Upper lobe of left lung (tissue), 6 donors: ENCODE measurements around the gene NAA15. TPM values are rescaled to one million over a fixed set of nuclear protein-coding genes. Genes with fewer than 3 reads are reported as not detected.
"Not testable (repeated sequence)": the region's sequence is repeated elsewhere in the genome, so short reads cannot be mapped to it uniquely, and the experiment has no call there.

ENCODE experiments used
- ATAC-seq, 2 donors: fragments of 200-7000 bp; cut with Tn5 transposase; one replicate each; pipeline ENCODE4 v1.9.1; 2022; ENCODE audit warnings: mild to moderate bottlenecking in 2 of 2, moderate library complexity in 2 of 2; ENCODE audit not compliant: low FRiP score in 2 of 2
- DNase-seq, 2 donors: peaks; one replicate each; pipeline ENCODE4 v3.0.0-alpha.2; 2019 to 2020
- H3K27ac ChIP-seq, 4 donors: fragments of 200-600 bp; sonication (generic); one replicate each; pipeline ENCODE4 v1.5.1; 2016 to 2019
- H3K27me3 ChIP-seq, 4 donors: fragments of 200-600 bp; sonication (generic); one replicate each; pipeline ENCODE4 v1.5.1; 2017 to 2019
- H3K36me3 ChIP-seq, 4 donors: fragments of 200-600 bp; sonication (generic); one replicate each; pipeline ENCODE4 v1.5.1; 2016 to 2019
- H3K4me1 ChIP-seq, 4 donors: fragments of 200-600 bp; sonication (generic); one replicate each; pipeline ENCODE4 v1.5.1; 2018 to 2019
- H3K4me3 ChIP-seq, 4 donors: fragments of 200-600 bp; sonication (generic); one replicate each; pipeline ENCODE4 v1.5.1; 2017 to 2019; ENCODE audit warnings: mild to moderate bottlenecking in 2 of 4, moderate library complexity in 1 of 4
- H3K9me3 ChIP-seq, 4 donors: fragments of 200-600 bp; sonication (generic); one replicate each; pipeline ENCODE4 v1.5.1; 2018 to 2019
- EP300 ChIP-seq, 4 donors: sonication (generic); formaldehyde crosslinking; IDR thresholded peaks; one replicate each; pipeline ENCODE4 v1.5.1; 2017; ENCODE audit warnings: antibody characterized with exemption in 4 of 4, control low read depth in 2 of 4
- POLR2A ChIP-seq, 4 donors: fragments of 450-650 bp; IDR thresholded peaks; one replicate each; pipeline ENCODE4 v1.5.1; 2016 to 2017; ENCODE audit warnings: antibody characterized with exemption in 4 of 4, mild to moderate bottlenecking in 2 of 4
- POLR2AphosphoS5 ChIP-seq, 2 donors: sonication (generic); formaldehyde crosslinking; IDR thresholded peaks; one replicate each; pipeline ENCODE4 v1.5.1; 2017; ENCODE audit warnings: antibody characterized with exemption in 2 of 2
- WGBS, 2 donors: methylation state at CpG; one replicate each; pipeline ENCODE4 v1.1.5; 2017 to 2018; 5-methylcytosine and 5-hydroxymethylcytosine counted together
- total RNA-seq, 6 donors: library from RNA; depleted of rRNA in 4 of 6; stranded (reverse); fragments of >200 nt in 4 of 6; gene quantifications; one replicate each; pipeline versions ENCODE4 v1.1.0 to v1.2.1, GENCODE V29; 2016 to 2021
- TF ChIP-seq, protein P1 (sequence below), 6 experiments: fragments of 450-650 bp in 4 of 6; fragments of 200-600 bp in 2 of 6; sonication (generic) in 2 of 6; IDR thresholded peaks; one replicate each; pipeline ENCODE4 v1.5.1; 2016 to 2019; ENCODE audit warnings: antibody characterized with exemption in 6 of 6
- donor health status: DM: no; HTN: no; CAD: no; lungs with moderate emphysema.
- donor health status: DM: no; HTN: yes; CAD: no; lungs with severe emphysema.

Gene NAA15
- total RNA-seq, 6 donors from 2014 or later, result 11.0 to 37.7 (median 31.3) TPM

GRCh38 chr4:139458543-139458942 lies 157.2 kb downstream of the NAA15 start:
- no peak overlapping the region for H3K27ac ChIP-seq
- H3K27me3 ChIP-seq, result no peaks in the 10 kb centered on the region

GRCh38 chr4:139458999-139459398 lies 157.7 kb downstream of the NAA15 start:
- H3K4me3 ChIP-seq, result no peak overlapping the region
- H3K36me3 ChIP-seq, result no peaks in the 10 kb centered on the region
- no peak overlapping the region for H3K27ac ChIP-seq
- H3K4me1 ChIP-seq, result peaks cover 30 to 51% (median 35%) of the 10 kb centered on the region in 4 donors
- TF ChIP-seq EP300 (IDR thresholded peaks at IDR 0.05), result no peak
- no peak for TF ChIP-seq POLR2A (IDR thresholded peaks at IDR 0.05)
- TF ChIP-seq, protein P1, sequence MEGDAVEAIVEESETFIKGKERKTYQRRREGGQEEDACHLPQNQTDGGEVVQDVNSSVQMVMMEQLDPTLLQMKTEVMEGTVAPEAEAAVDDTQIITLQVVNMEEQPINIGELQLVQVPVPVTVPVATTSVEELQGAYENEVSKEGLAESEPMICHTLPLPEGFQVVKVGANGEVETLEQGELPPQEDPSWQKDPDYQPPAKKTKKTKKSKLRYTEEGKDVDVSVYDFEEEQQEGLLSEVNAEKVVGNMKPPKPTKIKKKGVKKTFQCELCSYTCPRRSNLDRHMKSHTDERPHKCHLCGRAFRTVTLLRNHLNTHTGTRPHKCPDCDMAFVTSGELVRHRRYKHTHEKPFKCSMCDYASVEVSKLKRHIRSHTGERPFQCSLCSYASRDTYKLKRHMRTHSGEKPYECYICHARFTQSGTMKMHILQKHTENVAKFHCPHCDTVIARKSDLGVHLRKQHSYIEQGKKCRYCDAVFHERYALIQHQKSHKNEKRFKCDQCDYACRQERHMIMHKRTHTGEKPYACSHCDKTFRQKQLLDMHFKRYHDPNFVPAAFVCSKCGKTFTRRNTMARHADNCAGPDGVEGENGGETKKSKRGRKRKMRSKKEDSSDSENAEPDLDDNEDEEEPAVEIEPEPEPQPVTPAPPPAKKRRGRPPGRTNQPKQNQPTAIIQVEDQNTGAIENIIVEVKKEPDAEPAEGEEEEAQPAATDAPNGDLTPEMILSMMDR (IDR thresholded peaks at IDR 0.05), result no peak
- no peak for TF ChIP-seq POLR2AphosphoS5 (IDR thresholded peaks at IDR 0.05)
- DNase-seq (no peak), ATAC-seq (no peak)
- H3K9me3 ChIP-seq, result no peaks in the 10 kb centered on the region
- no peaks in the 10 kb centered on the region for H3K27me3 ChIP-seq
- WGBS, 2 donors, result 84 to 91% methylated on average over 3 of the region's 3 CpGs

More at GRCh38 chr4:139458543-139458942, 157.2 kb downstream of the NAA15 start:
- TF ChIP-seq POLR2AphosphoS5 (IDR thresholded peaks at IDR 0.05) (no peak), POLR2A (IDR thresholded peaks at IDR 0.05) (no peak), EP300 (IDR thresholded peaks at IDR 0.05) (no peak)
- TF ChIP-seq, protein P1 (IDR thresholded peaks at IDR 0.05), result no peak
- DNase-seq (no peak), ATAC-seq (no peak)
- whole genome bisulfite sequencing, 2 donors, result 84 to 100% methylated on average over 1 of the region's 1 CpG
- Histone ChIP-seq H3K36me3 (no peaks in the 10 kb centered on the region), H3K9me3 (no peaks in the 10 kb centered on the region), H3K4me3 (no peak overlapping the region), H3K4me1 (peaks cover 30 to 48% (median 35%) of the 10 kb centered on the region in 4 donors)

- Histone ChIP-seq H3K4me1 (peaks cover 23 to 42% (median 28%) of the 10 kb centered on the region in 4 donors), H3K27me3 (no peaks in the 10 kb centered on the region), H3K4me3 (no peak overlapping the region), H3K36me3 (no peaks in the 10 kb centered on the region), H3K9me3 (no peaks in the 10 kb centered on the region), H3K27ac (no peak overlapping the region)
- 97 to 99% methylated on average over 3 of the region's 3 CpGs for WGBS, 2 donors
- TF ChIP-seq EP300 (IDR thresholded peaks at IDR 0.05), result no peak
- TF ChIP-seq, protein P1 (IDR thresholded peaks at IDR 0.05), result no peak
- no peak for TF ChIP-seq POLR2AphosphoS5 (IDR thresholded peaks at IDR 0.05)
- no peak for TF ChIP-seq POLR2A (IDR thresholded peaks at IDR 0.05)
- ATAC-seq (no peak), DNase-seq (no peak)
Observed at GRCh38 chr4:139460565-139460964, 159.3 kb downstream of the NAA15 start.

GRCh38 chr4:139461022-139461628 lies 159.8 kb downstream of the NAA15 start:
- TF ChIP-seq EP300 (IDR thresholded peaks at IDR 0.05), result no peak
- TF ChIP-seq, protein P1 (IDR thresholded peaks at IDR 0.05), result no peak
- no peak for TF ChIP-seq POLR2A (IDR thresholded peaks at IDR 0.05)
- no peak for TF ChIP-seq POLR2AphosphoS5 (IDR thresholded peaks at IDR 0.05)
- DNase-seq, result no peak
- Histone ChIP-seq H3K4me3 (no peak overlapping the region), H3K36me3 (no peaks in the 10 kb centered on the region), H3K27me3 (no peaks in the 10 kb centered on the region), H3K27ac (no peak overlapping the region), H3K4me1 (peaks cover 17 to 36% (median 23%) of the 10 kb centered on the region in 4 donors), H3K9me3 (no peaks in the 10 kb centered on the region)
- peak in 1 of 2 donors; percentile 23 for ATAC-seq
- 73 to 81% methylated on average over 5 of the region's 5 CpGs for WGBS, 2 donors

DNA sequence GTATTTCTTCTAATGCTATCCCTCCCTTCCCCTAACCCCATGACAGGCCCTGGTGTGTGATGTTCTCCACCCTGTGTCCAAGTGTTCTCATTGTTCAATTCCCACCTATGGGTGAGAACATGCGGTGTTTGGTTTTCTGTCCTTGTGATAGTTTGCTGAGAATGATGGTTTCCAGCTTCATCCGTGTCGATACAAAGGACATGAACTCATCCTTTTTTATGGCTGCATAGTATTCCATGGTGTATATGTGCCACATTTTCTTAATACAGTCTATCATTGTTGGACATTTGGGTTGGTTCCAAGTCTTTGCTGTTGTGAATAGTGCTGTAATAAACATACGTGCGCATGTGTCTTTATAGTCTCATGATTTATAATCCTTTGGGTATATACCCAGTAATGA lies 163.2 kb downstream of the NAA15 start:
- 93 to 94% methylated on average over 5 of the region's 5 CpGs for WGBS, 2 donors
- not testable (repeated sequence) for ATAC-seq

More for the DNA sequence above, 163.2 kb downstream of the NAA15 start:
- not testable (repeated sequence) for H3K27me3 ChIP-seq, H3K4me1 ChIP-seq, H3K27ac ChIP-seq, DNase-seq, H3K9me3 ChIP-seq, H3K4me3 ChIP-seq, H3K36me3 ChIP-seq
